Ramos (cell line): Measurements from ENCODE around the gene SHANK1.

Experiments
- in situ Hi-C: fragments of 300-500 bp; cut with MboI; formaldehyde crosslinking; loops from one replicate; pipeline ENCODE4 v1.14.3; 2022; ENCODE audit warnings: low sequenced_read_pairs; ENCODE audit not compliant: unreplicated experiment

The SHANK1 gene

GRCh38 chr19:50695251-50696093 lies 24.1 kb downstream of the SHANK1 start:
- in situ Hi-C loops = no loop called here

- in situ Hi-C loops = no loop called here
These were observed 24.8 kb downstream of the SHANK1 start for GRCh38 chr19:50694815-50695145.

GRCh38 chr19:50693064-50693975 lies 26.3 kb downstream of the SHANK1 start:
- in situ Hi-C loops = no loop called here

GRCh38 chr19:50690439-50690838 lies 29.2 kb downstream of the SHANK1 start:
- in situ Hi-C loops = no loop called here

GRCh38 chr19:50688766-50689165 lies 30.8 kb downstream of the SHANK1 start:
- in situ Hi-C loops = no loop called here

- in situ Hi-C loops = no loop called here
These were observed 33.1 kb downstream of the SHANK1 start for GRCh38 chr19:50686310-50687032.

GRCh38 chr19:50679177-50680125 lies 40.2 kb downstream of the SHANK1 start:
- in situ Hi-C loops = no loop called here

GRCh38 chr19:50678323-50678722 lies 41.3 kb downstream of the SHANK1 start:
- in situ Hi-C loops = no loop called here

- in situ Hi-C loops = no loop called here
These were observed 42.0 kb downstream of the SHANK1 start for GRCh38 chr19:50677636-50678035.

GRCh38 chr19:50676625-50677197 lies 42.9 kb downstream of the SHANK1 start:
- in situ Hi-C loops = no loop called here

- in situ Hi-C loops = no loop called here
These were observed 46.5 kb downstream of the SHANK1 start for GRCh38 chr19:50673118-50673517.

GRCh38 chr19:50670102-50670380 lies 49.6 kb downstream of the SHANK1 start:
- in situ Hi-C loops = no loop called here

- in situ Hi-C loops = no loop called here
These were observed 50.1 kb downstream of the SHANK1 start for GRCh38 chr19:50669302-50670101.

- in situ Hi-C loops = no loop called here
These were observed 50.7 kb downstream of the SHANK1 start for GRCh38 chr19:50668879-50669278.

- in situ Hi-C loops = no loop called here
These were observed 51.2 kb downstream of the SHANK1 start for GRCh38 chr19:50668416-50668815.

- in situ Hi-C loops = no loop called here
These were observed 51.8 kb downstream of the SHANK1 start for GRCh38 chr19:50667759-50668231.

- in situ Hi-C loops = no loop called here
These were observed 52.3 kb downstream of the SHANK1 start for GRCh38 chr19:50667177-50667758.
